ENCODE data around the gene CHRNA1. TPM values are rescaled to one million over a fixed set of nuclear protein-coding genes. Genes with fewer than 3 reads are reported as not detected.

The CHRNA1 gene
- total RNA-seq, 1 experiment from 2014 or later, result 1.8 TPM

- ChIA-PET CTCF (no interaction called here), POLR2A (ENCODE audit: unreplicated experiment) (no interaction called here)
- H3K9me2 ChIP-seq (replicated peaks; ENCODE audit: low read length), result no peaks in the 10 kb centered on the region
- H4K20me1 ChIP-seq (ENCODE audit: low read length), result no peaks in the 10 kb centered on the region
- intact Hi-C loops (cut with micrococcal nuclease), result no loop called here
- no peaks in the 10 kb centered on the region for H3K27me3 ChIP-seq (ENCODE audit: low read length)
- no peaks in the 10 kb centered on the region for H3K4me1 ChIP-seq (ENCODE audit: insufficient read depth, low read length)
- no peak overlapping the region for H3K27ac ChIP-seq (ENCODE audit: low read length)
- DNase-seq, result no peak
- H3K4me3 ChIP-seq (ENCODE audit: low read length), result no peak overlapping the region
- H3K4me2 ChIP-seq (ENCODE audit: low read length), result no peak overlapping the region
- no peak overlapping the region for H3K9ac ChIP-seq (ENCODE audit: low read length)
- H3K79me2 ChIP-seq (ENCODE audit: low read length), result no peaks in the 10 kb centered on the region
- H3F3A ChIP-seq (ENCODE audit: low read length, unreplicated experiment), result no peaks in the 10 kb centered on the region
- no peaks in the 10 kb centered on the region for H3K9me3 ChIP-seq (ENCODE audit: low read length)
- no peak overlapping the region for H2AFZ ChIP-seq (ENCODE audit: low read length)
- no TSS peak for BruUV-seq (replicated peaks)
- H3K36me3 ChIP-seq (ENCODE audit: low read depth, low read length), result no peaks in the 10 kb centered on the region
- TF ChIP-seq EZH2 (IDR thresholded peaks at IDR 0.05; ENCODE audit: low read length, unreplicated experiment) (no peak), CTCF (conservative IDR thresholded peaks at IDR 0.05; ENCODE audit: low read depth, low read length) (no peak), EZH2phosphoT487 (IDR thresholded peaks at IDR 0.05; ENCODE audit: borderline replicate concordance, low read length) (no peak)
- no peak for ATAC-seq
Measured at GRCh38 chr2:174807931-174808330, 43.7 kb upstream of the CHRNA1 start.

- Histone ChIP-seq H2AFZ (ENCODE audit: low read length) (no peak overlapping the region), H3K9me2 (replicated peaks; ENCODE audit: low read length) (no peaks in the 10 kb centered on the region), H3K4me1 (ENCODE audit: insufficient read depth, low read length) (no peaks in the 10 kb centered on the region), H3K79me2 (ENCODE audit: low read length) (no peaks in the 10 kb centered on the region), H3F3A (ENCODE audit: low read length, unreplicated experiment) (no peaks in the 10 kb centered on the region), H3K27me3 (ENCODE audit: low read length) (no peaks in the 10 kb centered on the region), H4K20me1 (ENCODE audit: low read length) (no peaks in the 10 kb centered on the region), H3K4me3 (ENCODE audit: low read length) (no peak overlapping the region), H3K27ac (ENCODE audit: low read length) (no peak overlapping the region), H3K9me3 (ENCODE audit: low read length) (no peaks in the 10 kb centered on the region), H3K9ac (ENCODE audit: low read length) (no peak overlapping the region), H3K4me2 (ENCODE audit: low read length) (no peak overlapping the region), H3K36me3 (ENCODE audit: low read depth, low read length) (no peaks in the 10 kb centered on the region)
- DNase-seq (no peak), ATAC-seq (no peak)
- BruUV-seq (replicated peaks), result no TSS peak
- ChIA-PET CTCF (no interaction called here), POLR2A (ENCODE audit: unreplicated experiment) (no interaction called here)
- intact Hi-C loops (cut with micrococcal nuclease), result no loop called here
- TF ChIP-seq EZH2 (IDR thresholded peaks at IDR 0.05; ENCODE audit: low read length, unreplicated experiment) (no peak), EZH2phosphoT487 (IDR thresholded peaks at IDR 0.05; ENCODE audit: borderline replicate concordance, low read length) (no peak), CTCF (conservative IDR thresholded peaks at IDR 0.05; ENCODE audit: low read depth, low read length) (no peak)
Measured at GRCh38 chr2:174805803-174806202, 41.5 kb upstream of the CHRNA1 start.

GRCh38 chr2:174802459-174802858, 38.2 kb upstream of the CHRNA1 start:
- Histone ChIP-seq H3K27me3 (ENCODE audit: low read length) (no peaks in the 10 kb centered on the region), H3K27ac (ENCODE audit: low read length) (no peak overlapping the region), H4K20me1 (ENCODE audit: low read length) (no peaks in the 10 kb centered on the region), H3F3A (ENCODE audit: low read length, unreplicated experiment) (no peaks in the 10 kb centered on the region), H3K4me3 (ENCODE audit: low read length) (no peak overlapping the region), H2AFZ (ENCODE audit: low read length) (no peak overlapping the region), H3K9ac (ENCODE audit: low read length) (no peak overlapping the region), H3K9me2 (replicated peaks; ENCODE audit: low read length) (no peaks in the 10 kb centered on the region), H3K79me2 (ENCODE audit: low read length) (no peaks in the 10 kb centered on the region), H3K9me3 (ENCODE audit: low read length) (no peaks in the 10 kb centered on the region), H3K4me1 (ENCODE audit: insufficient read depth, low read length) (no peaks in the 10 kb centered on the region), H3K36me3 (ENCODE audit: low read depth, low read length) (no peaks in the 10 kb centered on the region), H3K4me2 (ENCODE audit: low read length) (no peak overlapping the region)
- DNase-seq (no peak), ATAC-seq (no peak)
- no peak for TF ChIP-seq EZH2phosphoT487 (IDR thresholded peaks at IDR 0.05; ENCODE audit: borderline replicate concordance, low read length)
- TF ChIP-seq CTCF (conservative IDR thresholded peaks at IDR 0.05; ENCODE audit: low read depth, low read length), result no peak
- TF ChIP-seq EZH2 (IDR thresholded peaks at IDR 0.05; ENCODE audit: low read length, unreplicated experiment), result no peak
- ChIA-PET CTCF (no interaction called here), POLR2A (ENCODE audit: unreplicated experiment) (no interaction called here)
- intact Hi-C loops (cut with micrococcal nuclease), result no loop called here
- BruUV-seq (replicated peaks), result no TSS peak

Measured in PC-3 (cell line).